Measurements from ENCODE around the gene GABRG3.

GABRG3 gene

GRCh38 chr15:27486051-27486450 is 515.1 kb downstream of the GABRG3 start:
- Histone ChIP-seq H3K27ac (replicated peaks) (no peak overlapping the region), H3K27me3 (ENCODE audit: insufficient read depth, poor library complexity, severe bottlenecking) (no peaks in the 10 kb centered on the region), H3K4me3 (replicated peaks; ENCODE audit: insufficient read depth, low read length) (no peak overlapping the region)
- no peak for TF ChIP-seq CTCF (IDR thresholded peaks at IDR 0.05; ENCODE audit: insufficient read depth, low read length)
- no peak for TF ChIP-seq POLR2AphosphoS5 (IDR thresholded peaks at IDR 0.05; ENCODE audit: low read depth)
- no peak for TF ChIP-seq GABPA (IDR thresholded peaks at IDR 0.05; ENCODE audit: low read depth)
- no peak for TF ChIP-seq REST (IDR thresholded peaks at IDR 0.05; ENCODE audit: insufficient replicate concordance, low read depth)
- no peak for TF ChIP-seq SPI1 (IDR thresholded peaks at IDR 0.05; ENCODE audit: borderline replicate concordance, low read depth)
- no peak for DNase-seq (ENCODE audit: low read depth in 1 of 2, low spot score in 1 of 2)

DNA sequence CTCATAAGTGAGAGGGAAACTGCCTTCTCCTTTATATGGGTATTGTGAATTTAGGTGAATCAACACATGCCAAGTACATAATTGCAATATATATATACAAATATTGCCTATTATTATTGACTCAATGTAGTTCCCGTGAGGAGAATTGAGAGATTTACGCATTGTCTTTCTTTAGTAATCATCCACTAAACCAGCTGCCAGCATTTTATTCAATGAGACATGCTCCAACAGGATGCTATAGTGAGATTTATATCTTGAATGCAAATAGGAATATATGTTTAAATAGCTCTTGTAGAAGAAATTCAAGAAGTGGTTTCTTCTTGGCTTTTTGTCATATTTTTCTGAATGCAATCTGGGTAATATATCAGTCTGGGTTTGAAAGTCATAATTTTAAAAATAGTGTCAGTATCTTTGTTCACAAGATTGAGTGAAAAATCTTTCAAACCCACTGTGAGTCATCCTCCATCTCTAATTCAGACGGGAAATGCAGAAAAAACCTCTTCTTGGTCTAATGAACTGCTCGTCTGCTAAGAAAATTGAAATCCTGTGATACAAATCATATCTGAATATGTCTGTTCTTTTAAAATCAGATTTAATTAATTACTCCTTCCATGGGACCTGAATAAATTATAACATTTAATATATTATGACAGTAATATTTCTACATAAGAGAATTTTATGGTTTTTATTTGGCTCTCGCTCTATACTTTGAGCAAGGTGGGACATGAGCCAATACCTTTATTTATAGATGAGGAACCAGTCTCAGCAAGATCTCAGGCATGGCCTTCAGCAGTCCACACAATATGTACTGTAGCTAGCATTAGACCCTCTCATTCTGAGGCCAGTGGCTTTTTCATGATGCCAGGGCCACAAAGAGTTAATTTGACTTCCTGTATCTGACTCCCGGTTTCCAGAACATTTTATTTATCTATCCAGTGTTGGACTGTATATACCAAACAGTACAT is 516.0 kb downstream of the GABRG3 start:
- TF ChIP-seq CTCF (IDR thresholded peaks at IDR 0.05; ENCODE audit: insufficient read depth, low read length) (no peak), GABPA (IDR thresholded peaks at IDR 0.05; ENCODE audit: low read depth) (no peak), SPI1 (IDR thresholded peaks at IDR 0.05; ENCODE audit: borderline replicate concordance, low read depth) (no peak), REST (IDR thresholded peaks at IDR 0.05; ENCODE audit: insufficient replicate concordance, low read depth) (no peak), POLR2AphosphoS5 (IDR thresholded peaks at IDR 0.05; ENCODE audit: low read depth) (no peak)
- Histone ChIP-seq H3K4me3 (replicated peaks; ENCODE audit: insufficient read depth, low read length) (no peak overlapping the region), H3K27me3 (ENCODE audit: insufficient read depth, poor library complexity, severe bottlenecking) (no peaks in the 10 kb centered on the region), H3K27ac (replicated peaks) (no peak overlapping the region)
- DNase-seq (ENCODE audit: low read depth in 1 of 2, low spot score in 1 of 2): no peak

GRCh38 chr15:27487846-27488245 is 516.9 kb downstream of the GABRG3 start:
- DNase-seq (ENCODE audit: low read depth in 1 of 2, low spot score in 1 of 2): no peak
- H3K27me3 ChIP-seq (ENCODE audit: insufficient read depth, poor library complexity, severe bottlenecking): no peaks in the 10 kb centered on the region
- H3K4me3 ChIP-seq (replicated peaks; ENCODE audit: insufficient read depth, low read length): no peak overlapping the region
- TF ChIP-seq REST (IDR thresholded peaks at IDR 0.05; ENCODE audit: insufficient replicate concordance, low read depth) (no peak), GABPA (IDR thresholded peaks at IDR 0.05; ENCODE audit: low read depth) (no peak), CTCF (IDR thresholded peaks at IDR 0.05; ENCODE audit: insufficient read depth, low read length) (no peak), POLR2AphosphoS5 (IDR thresholded peaks at IDR 0.05; ENCODE audit: low read depth) (no peak), SPI1 (IDR thresholded peaks at IDR 0.05; ENCODE audit: borderline replicate concordance, low read depth) (no peak)
- H3K27ac ChIP-seq (replicated peaks): no peak overlapping the region

Measured in HL-60 (cell line).